Measurements from ENCODE around the gene ZNF555.

ZNF555 gene

DNA sequence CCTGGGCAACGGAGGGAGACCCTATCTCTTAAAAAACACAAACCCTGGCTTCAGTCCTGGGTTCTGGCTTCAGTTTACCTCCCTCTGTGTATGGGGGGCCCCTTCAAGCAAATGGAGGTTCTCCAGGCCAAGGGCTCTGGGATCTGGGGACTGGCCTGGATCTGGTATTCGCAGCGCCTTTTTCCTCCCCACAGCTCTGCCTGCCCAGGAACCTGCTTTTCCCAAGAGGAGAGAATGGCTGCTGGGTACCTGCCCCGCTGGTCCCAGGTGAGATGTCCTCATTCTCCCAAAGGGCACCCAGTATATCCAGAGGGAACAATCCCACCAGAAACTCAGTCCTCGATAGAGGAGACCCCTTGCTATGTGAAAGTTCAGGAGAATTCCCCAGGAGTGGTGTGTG is 18.4 kb upstream of the ZNF555 start:
- FAIRE-seq: no peak
- no peak for DNase-seq (ENCODE audit: insufficient read length, low spot score)

DNA sequence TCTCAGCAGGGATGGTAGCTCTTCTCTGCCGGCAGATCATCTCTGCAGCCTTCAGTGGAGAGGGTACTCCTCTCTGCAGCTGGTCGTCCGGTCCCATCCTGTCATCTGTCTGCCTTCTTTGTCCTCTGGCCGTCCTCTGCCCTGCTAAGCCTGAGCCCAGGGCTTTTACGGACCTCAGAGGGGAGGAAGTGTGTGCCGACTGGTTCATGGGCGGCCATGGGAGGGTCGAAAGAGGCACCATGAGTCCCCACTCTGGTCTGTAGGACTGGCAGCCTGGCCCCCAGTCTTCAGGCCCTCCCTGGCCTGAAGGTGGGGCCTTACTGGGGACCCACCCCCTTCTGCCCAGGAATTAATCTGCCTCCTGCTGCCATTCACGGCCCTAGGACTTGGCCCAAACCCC is 17.6 kb upstream of the ZNF555 start:
- DNase-seq (ENCODE audit: insufficient read length, low spot score) (no peak), FAIRE-seq (no peak)

DNA sequence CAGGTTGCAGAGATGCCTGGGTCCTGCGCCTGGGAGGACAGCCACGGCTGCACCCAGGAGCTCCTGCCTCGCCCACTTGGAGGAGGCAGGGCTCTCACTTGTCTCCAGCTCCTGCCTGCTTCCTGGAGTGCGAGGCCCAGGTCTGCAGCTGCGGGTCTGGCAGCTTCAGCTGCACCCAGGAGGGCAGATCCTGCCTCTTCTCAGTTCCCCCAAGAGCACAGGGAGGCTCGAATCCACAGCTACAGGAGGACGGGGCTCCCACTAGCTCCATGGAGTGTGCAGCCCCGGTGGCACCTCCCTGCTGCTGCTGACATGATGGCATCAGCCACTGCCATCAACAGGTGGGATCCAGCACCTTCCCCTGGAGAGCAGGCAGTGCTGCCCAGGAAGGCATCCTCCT is 17.1 kb upstream of the ZNF555 start:
- FAIRE-seq: no peak
- DNase-seq (ENCODE audit: insufficient read length, low spot score): no peak

DNA sequence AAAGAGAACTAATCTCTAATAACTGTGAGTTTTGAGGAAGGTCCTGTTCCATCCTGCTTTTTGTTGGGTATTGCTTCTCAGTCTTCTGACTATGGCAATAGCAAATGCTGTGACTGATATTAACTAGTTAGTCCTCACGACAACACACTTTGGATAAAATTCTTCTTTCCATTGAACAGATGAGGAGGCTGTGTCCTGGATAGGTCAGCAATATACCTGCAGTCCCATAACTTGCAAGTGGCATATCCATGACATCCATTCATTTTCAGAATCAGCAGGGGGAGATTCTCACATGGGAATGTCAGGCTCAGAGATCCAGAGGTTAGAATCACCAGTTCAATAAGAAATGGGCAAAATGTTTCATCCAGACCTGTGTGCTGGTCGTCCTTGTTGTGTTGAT is 14.3 kb upstream of the ZNF555 start:
- no peak for DNase-seq (ENCODE audit: insufficient read length, low spot score)
- FAIRE-seq: no peak

DNA sequence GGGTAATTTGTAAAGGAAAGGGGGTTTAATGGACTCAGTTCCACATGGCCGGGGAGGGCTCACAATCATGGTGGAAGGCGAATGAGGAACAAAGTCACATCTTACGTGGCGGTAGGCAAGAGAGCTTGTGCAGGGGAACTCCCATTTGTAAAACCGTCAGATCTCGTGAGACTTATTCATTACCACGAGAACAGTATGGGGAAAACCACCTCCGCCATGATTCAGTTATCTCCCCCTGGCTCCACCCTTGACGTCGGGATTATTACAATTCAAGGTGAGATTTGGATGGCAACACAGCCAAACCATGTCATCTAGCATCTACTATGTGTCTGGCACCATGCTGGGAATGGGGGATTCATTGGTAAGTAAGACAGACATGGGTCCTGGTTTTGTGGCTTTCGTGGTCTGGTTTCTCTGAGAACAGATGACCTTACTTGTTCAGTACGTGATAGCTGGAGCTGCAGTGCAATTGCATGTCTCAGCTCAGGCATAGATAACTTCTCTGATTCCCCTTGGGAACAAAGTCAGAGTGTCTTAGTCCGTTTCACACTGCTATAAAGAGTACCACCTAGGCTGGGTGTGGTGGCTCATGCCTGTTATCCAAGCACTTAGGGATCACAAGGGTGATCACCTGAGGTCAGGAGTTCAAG is 13.3 kb upstream of the ZNF555 start:
- FAIRE-seq: no peak
- no peak for DNase-seq (ENCODE audit: insufficient read length, low spot score)

DNA sequence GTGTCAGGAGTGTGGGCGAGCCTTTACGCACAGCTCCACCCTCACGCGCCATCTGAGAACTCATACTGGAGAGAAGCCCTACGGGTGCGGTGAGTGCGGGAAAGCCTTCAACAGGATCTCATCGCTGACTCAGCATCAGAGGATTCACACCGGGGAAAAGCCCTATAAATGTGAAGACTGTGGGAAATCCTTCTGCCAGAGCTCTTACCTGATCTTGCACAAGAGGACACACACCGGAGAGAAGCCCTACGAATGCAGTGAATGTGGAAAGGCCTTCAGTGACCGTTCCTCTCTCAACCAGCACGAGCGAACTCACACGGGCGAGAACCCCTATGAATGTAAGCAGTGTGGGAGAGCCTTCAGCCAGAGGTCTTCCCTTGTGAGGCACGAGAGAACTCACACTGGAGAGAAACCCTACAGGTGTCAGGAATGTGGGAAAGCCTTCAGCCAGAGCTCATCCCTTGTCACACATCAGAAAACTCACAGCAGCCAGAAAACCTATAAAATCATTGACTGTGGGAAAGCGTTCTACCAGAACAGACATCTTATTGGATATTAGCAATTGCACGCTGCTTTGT is 6.9 kb upstream of the ZNF555 start:
- DNase-seq (ENCODE audit: insufficient read length, low spot score) (no peak), FAIRE-seq (no peak)

DNA sequence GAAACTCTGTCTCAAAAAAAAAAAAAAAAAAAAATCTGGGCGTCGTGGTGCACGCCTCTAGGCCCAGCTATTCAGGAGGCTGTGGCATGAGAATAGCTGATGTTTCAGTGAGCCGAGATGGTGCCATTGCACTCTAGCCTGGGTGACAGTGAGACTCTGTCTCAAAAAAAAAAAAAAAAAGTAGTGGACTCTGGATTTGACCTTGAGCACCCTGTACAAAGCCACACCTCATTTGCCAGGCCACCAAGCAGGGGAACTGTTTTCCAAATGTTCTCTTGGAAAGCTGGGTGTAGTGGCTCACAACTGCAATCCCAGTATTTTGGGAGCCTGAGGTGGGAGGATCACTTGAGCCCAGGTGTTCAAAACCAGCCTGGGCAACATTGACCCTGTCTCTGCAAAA is 3.8 kb upstream of the ZNF555 start:
- FAIRE-seq: no peak
- no peak for DNase-seq (ENCODE audit: insufficient read length, low spot score)

DNA sequence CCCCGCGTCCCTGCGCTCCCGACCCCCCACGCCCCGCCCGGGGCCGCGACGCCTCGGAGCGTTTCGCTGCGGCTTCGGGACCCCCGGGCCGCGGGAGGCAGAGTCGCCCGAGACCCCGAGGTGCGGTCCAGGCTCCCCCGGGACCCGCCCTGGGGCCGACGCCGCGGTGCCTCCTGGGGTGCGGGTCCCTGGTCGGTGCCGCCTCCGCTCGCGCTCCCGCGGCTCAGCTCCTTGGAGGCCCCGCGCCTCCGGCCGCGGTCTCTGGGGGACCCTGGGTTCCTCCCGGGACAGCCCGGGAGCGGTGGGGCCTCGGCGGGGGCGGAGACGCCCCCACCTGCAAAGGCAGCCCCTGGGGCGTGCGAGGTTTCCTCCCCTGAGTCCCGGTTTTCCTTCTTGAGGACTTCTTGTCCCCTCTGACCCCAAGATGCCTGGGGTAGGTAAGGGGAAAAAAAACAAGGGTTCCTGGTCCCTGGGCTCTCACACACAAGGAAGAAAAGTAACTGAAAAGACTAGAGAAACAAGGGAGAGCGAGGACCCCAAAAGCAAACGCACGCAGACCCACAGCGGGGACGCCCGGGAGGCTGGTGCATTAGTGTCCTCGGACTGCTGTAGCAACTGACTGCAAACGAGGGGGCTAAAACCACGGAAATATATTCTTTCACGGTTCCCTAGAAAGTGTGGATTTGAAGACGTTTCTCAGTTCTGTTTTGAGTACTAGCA is 740 bp downstream of the ZNF555 start:
- no peak for FAIRE-seq
- no peak for DNase-seq (ENCODE audit: insufficient read length, low spot score)

DNA sequence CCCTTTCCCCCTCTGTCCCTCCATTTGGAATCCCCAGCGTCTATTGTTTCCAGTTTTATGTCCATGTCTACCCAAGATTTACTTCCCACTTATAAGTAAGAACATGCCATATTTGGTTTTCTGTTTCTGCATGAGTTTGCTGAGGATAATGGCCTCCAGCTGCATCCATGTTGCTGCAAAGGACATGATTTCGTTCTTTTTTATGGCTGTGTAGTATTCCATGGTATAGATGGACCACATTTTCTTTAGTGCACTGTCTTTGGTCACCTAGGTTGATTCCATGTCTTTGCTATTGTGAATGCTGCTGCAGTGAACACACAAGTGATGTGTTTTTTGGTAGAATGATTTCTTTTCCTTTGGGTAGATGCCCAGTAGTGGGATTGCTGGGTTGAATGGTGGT is 3.8 kb downstream of the ZNF555 start:
- FAIRE-seq: no peak
- DNase-seq (ENCODE audit: insufficient read length, low spot score): no peak

DNA sequence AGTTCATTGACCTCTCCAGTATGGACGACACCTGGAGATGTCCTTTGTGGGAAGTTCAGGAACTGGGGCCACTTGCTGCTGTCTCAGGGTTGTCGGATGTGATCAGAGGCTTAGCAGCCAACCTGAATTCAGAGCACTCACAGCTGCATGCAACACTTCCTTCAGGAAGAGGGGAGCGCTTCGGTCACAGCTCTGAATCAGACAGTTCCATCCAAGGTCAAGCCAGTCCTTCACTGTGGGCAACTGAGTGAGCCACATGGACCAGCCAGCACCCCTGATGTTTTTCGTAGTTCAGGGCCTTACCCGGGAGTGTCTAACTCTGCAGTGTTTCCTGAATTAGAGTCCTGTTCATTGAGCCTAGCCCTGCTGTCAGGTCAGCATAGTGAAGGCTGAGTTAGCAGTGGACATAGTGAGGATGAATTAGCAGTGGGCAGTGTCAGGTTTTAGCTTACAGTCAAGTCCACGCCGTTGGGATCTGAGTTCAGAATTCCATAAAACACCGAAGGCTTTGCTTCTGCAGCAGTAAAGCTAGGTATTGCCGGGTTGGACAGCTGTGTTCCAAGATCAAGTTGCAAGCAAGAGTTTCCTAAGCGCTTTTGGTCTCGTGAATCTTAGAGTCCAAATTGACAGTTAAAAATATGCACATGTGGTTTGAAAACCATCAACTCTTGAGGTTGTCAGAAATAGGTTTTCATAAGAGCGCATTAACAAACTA is 5.1 kb downstream of the ZNF555 start:
- FAIRE-seq (no peak), DNase-seq (ENCODE audit: insufficient read length, low spot score) (no peak)

DNA sequence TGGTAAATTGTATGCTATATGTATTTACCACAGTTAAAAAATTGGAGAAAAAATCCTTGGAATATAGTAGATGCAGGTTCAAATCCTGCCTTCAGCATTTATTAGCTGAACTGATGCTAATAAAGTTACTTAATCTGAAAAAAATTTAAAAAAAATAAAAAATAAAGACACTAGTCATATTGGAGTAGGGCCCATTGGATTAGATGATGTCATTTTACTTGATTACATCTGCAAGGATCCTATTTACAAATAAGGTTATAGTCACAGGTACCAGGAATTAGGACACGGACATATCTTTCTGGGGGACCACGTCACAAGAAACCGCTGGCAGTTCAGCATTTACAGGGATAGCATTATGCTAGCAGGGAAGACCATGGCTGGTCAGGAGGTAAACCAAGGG is 6.2 kb downstream of the ZNF555 start:
- DNase-seq (ENCODE audit: insufficient read length, low spot score) (no peak), FAIRE-seq (no peak)

DNA sequence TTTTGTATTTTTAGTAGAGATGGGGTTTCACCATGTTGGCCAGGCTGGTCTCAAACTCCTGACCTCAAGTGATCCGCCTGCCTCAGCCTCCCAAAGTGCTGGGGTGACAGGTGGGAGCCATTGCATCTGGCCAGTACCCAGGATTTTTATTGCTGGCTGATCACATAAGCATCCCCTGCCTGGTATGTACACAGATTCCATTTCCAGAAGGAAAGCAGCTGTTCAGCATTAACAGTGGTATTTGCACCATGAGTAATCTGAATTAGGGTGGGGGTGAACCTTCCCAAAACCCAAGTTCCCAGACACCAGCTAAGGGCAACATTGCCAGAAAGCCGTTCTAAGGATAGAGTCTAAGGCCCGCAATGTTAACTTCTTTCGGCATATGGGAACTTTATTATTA is 7.3 kb downstream of the ZNF555 start:
- FAIRE-seq: no peak

DNA sequence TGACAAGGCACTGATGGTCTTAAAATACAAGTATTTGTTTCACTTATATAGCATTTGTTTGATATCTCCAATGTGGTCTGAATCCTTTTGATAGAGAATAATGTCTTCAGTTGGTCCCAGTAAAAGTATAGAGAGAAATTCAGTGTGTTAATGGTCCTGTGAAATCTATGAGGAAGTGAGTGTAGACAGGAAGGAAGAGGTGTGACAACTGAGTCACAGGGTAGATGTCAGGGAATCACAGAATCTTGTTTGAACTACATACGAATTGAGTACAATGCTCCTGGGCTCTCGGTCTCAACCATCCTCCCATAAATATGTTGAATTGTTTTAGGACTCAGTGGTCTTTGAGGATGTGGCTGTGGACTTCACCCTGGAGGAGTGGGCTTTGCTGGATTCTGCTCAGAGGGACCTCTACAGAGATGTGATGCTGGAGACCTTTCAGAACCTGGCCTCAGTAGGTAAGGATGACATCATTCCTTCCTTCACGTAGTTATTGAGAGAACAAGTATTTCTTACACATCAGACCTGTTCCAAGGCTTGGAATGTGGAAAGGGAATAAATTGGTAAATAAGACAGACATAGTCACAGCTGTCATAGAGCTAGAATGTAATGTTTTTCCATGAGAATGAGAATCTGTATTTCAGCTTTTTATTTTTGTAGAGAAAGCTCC is 9.1 kb downstream of the ZNF555 start:
- DNase-seq (ENCODE audit: insufficient read length, low spot score) (no peak), FAIRE-seq (no peak)

More for the DNA sequence above, 7.3 kb downstream of the ZNF555 start:
- DNase-seq (ENCODE audit: insufficient read length, low spot score): no peak

DNA sequence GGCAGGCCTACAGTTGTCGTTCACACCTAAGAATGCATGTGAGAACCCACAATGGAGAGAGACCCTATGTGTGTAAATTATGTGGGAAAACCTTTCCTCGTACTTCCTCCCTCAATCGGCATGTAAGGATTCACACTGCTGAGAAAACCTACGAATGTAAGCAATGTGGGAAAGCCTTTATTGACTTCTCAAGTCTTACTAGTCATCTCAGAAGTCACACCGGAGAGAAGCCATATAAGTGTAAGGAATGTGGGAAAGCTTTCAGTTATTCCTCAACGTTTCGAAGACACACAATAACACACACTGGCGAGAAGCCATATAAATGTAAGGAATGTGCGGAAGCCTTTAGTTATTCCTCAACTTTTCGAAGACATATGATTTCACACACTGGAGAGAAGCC is 11.3 kb downstream of the ZNF555 start:
- FAIRE-seq: no peak
- DNase-seq (ENCODE audit: insufficient read length, low spot score): no peak

DNA sequence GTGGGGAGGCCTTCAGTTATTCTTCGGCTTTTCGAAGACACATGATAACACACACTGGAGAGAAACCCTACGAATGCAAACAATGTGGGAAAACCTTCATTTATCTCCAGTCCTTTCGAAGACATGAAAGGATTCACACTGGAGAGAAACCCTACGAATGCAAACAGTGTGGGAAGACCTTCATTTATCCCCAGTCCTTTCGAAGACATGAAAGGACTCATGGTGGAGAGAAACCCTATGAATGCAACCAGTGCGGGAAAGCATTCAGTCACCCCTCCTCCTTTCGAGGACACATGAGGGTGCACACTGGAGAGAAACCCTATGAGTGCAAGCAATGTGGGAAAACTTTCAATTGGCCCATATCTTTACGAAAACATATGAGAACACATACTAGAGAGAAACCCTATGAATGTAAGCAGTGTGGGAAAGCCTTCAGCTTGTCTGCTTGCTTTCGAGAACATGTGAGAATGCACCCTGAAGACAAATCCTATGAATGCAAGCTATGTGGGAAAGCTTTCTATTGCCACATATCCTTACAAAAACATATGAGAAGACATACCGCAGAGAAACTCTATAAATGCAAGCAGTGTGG is 11.8 kb downstream of the ZNF555 start:
- FAIRE-seq: no peak

DNA sequence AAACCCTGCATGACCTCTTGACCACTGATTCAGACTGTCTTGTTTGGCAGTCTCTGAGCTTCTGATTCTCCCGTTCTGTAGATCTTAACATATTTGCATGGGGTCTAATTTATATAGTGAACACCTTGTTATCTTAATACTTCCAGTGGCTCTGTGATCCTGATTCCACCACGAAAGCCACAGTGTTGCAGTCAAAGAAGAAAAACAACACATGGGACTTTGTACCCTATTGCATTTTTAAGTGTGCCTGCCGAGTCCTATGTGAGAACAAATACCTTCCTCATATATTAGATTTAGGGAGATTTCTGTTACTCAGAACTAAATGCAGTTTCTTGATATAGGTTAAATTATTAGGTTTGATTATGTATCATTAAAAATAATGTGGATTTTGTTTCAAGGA is 13.6 kb downstream of the ZNF555 start:
- DNase-seq (ENCODE audit: insufficient read length, low spot score) (no peak), FAIRE-seq (no peak)

More for the DNA sequence above, 11.8 kb downstream of the ZNF555 start:
- no peak for DNase-seq (ENCODE audit: insufficient read length, low spot score)

DNA sequence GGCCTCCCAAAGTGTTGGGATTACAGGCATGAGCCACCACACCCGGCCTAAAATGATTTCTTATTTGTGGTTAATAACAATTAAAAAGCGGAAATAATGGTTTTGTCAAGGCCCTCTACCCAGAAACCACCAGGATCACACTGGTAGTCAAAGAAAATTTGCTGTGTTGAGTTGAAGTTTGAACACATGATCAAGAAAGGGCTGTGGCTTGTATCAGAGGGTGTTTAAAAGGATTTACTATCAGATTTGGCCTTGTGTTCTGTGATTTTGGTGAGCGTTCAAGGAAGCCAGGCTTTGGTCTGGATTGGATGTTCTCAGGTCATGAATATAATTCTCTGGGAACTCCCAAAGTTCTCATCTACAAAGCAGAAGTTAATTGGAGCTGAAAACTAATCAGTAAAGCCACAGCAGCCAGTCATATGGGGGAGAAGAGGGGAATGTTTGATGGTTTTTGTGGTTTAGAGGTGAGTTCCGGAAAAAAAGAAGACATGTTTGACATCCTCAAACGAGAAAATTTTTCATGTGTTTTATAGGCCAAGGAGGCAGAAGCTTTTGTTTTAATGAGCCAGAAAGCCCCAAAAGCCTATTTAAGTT is 15.3 kb downstream of the ZNF555 start:
- DNase-seq (ENCODE audit: insufficient read length, low spot score) (no peak), FAIRE-seq (no peak)

DNA sequence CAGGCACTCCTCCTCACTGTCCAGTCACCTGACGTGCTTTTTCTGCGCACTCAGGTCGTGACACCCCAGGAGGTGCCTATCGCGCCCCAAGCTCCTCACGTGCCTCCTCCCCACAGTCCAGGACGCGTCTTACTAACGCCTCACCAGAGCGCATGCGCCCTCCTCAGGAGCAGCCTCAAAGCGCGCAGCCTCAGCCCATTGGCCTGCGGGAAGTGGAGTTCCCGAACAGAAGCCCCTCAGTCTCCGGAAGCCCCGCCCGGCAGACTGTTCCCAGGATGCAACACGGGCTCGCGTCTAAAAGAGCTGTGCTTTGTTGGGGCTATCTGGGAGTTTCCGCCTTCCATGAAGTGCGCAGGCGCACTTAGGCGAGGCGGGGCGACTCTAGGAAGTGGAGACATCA is 17.6 kb downstream of the ZNF555 start:
- no peak for FAIRE-seq

DNA sequence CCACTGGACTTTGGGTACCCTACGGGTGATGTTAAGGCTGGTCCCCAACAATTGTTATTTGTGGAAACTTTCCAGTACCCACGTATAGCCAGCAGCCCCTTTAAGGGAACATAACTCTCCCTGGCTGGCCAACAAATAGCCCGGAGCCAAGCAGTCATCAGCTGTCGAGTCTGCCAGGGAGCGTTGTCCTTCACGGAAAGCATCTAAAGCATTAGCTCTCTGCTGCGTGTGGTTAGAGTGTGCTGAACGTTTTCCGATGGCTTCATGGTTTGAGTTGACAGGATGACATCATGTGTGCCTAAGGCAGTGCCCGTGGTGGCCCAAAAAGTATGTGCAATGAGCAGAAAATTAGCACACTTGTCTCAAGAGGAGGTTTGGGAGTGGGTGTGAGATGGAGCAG is 22.5 kb downstream of the ZNF555 start:
- FAIRE-seq (no peak), DNase-seq (ENCODE audit: insufficient read length, low spot score) (no peak)

More for the DNA sequence above, 17.6 kb downstream of the ZNF555 start:
- DNase-seq (ENCODE audit: insufficient read length, low spot score): no peak

DNA sequence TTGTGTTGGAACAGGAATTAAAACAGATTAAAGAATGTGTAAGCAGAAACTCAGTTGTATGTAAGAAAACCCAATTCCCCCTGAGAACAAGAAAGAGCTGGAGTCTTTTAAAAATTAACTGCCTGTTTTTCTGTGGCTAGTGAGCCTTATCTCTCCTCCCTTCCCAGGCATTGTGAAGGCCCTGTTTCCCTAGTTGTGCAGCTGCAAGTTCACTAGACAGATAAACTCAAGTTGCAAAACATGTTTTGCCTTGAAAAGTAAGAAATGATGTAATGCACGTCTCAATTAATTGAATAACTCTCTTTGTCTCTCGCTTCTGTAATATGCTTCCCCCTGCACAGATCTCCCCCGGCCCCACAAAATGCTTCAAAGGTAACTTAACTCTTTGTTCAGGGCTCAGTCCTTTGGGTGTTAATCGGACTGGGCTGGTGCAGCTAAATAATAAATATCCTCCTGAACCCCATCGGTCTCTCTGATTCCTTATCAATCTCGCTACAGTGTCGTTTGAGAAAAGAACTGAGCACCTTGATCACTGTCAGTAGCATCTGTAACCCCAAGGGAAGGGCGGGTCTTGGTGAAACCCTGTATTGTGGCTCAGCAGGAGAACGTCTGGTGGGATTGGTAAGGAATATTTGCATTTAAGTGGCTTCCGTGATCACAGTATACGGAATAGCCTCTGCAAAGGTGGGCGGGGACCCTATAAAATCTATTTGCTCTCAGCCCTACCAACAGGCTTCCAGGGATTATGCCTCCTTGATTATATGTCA is 24.2 kb downstream of the ZNF555 start:
- no peak for DNase-seq (ENCODE audit: insufficient read length, low spot score)
- FAIRE-seq: no peak
